GM12878 (cell line): ENCODE results near the gene COPS3. TPM values are rescaled to one million over a fixed set of nuclear protein-coding genes. Genes with fewer than 3 reads are reported as not detected.

Experiments used
- ATAC-seq: fragments of 200-7000 bp; cut with Tn5 transposase; 3 replicates; pipeline ENCODE4 v1.9.1; 2020; ENCODE audit warnings: mild to moderate bottlenecking, moderate library complexity
- BruUV-seq: library from RNA; stranded (reverse); fragments of 400-500 nt; replicated peaks from 2 replicates; lab custom pipeline; 2021; lab: Mats Ljungman, UMichigan
- CTCF ChIA-PET: fragments of 300-600 bp; sonication (Branson Sonifier 250); formaldehyde crosslinking; extraction: SDS; loops from one replicate; lab custom pipeline; 2021; ENCODE audit warnings: inconsistent platforms; lab: Yijun Ruan, JAX
- POLR2A ChIA-PET: fragments of 350-600 bp; formaldehyde crosslinking; extraction: SDS; loops from one replicate; lab custom pipeline; 2021; ENCODE audit warnings: inconsistent platforms; lab: Charles Lee
- RAD21 ChIA-PET: fragments of 300-600 bp; sonication (Branson Sonifier 250); formaldehyde crosslinking; loops from one replicate; lab custom pipeline; 2023; ENCODE audit warnings: antibody characterized with exemption; ENCODE audit not compliant: unreplicated experiment; lab: Charles Lee
- SMC1A ChIA-PET: fragments of 300-600 bp; sonication (Branson Sonifier 250); formaldehyde crosslinking; loops from one replicate; lab custom pipeline; 2023; ENCODE audit not compliant: unreplicated experiment, uncharacterized antibody; lab: Charles Lee
- DNase-seq: peaks from one replicate; pipeline ENCODE4 v3.0.0-alpha.2; 2011; ENCODE audit warnings: low read depth, low spot score
- FAIRE-seq: peaks from 3 replicates; lab custom pipeline; 2011; peaks lifted over from hg19 to GRCh38; lab: Jason Lieb, UNC
- H2AFZ ChIP-seq: 2 replicates; pipeline ENCODE4 v1.6.0; 2011; ENCODE audit warnings: low read depth, low read length, control low read depth; ENCODE audit not compliant: control insufficient read depth
- H3K27ac ChIP-seq: 2 replicates; pipeline ENCODE4 v1.5.1; 2011; ENCODE audit warnings: control low read depth; ENCODE audit not compliant: control insufficient read depth, insufficient read depth
- H3K27me3 ChIP-seq, 2 experiments: replicated peaks in 1 of 2; 2 replicates each; pipeline versions ENCODE4 v1.6.0 to v1.6.1; 2011; ENCODE audit warnings: low read length in 1 of 2; ENCODE audit not compliant: control insufficient read depth in 2 of 2, insufficient read depth in 2 of 2
- H3K36me3 ChIP-seq, 2 experiments: 2 replicates each; pipeline ENCODE4 v1.5.1; 2011; ENCODE audit warnings: low read length in 1 of 2; ENCODE audit not compliant: control insufficient read depth in 2 of 2, insufficient read depth in 2 of 2
- H3K4me1 ChIP-seq: 2 replicates; pipeline ENCODE4 v1.6.1; 2011; ENCODE audit warnings: mild to moderate bottlenecking, low read length, moderate library complexity, mixed read lengths; ENCODE audit not compliant: control insufficient read depth, insufficient read depth
- H3K4me2 ChIP-seq: 2 replicates; pipeline ENCODE4 v1.6.0; 2011; ENCODE audit warnings: control low read depth; ENCODE audit not compliant: control insufficient read depth, insufficient read depth
- H3K4me3 ChIP-seq: fragments of 200-600 bp; sonication (generic); 2 replicates; pipeline ENCODE4 v1.5.1; 2016
- H3K79me2 ChIP-seq: 2 replicates; pipeline ENCODE4 v1.6.0; 2011; ENCODE audit warnings: low read length; ENCODE audit not compliant: control insufficient read depth, insufficient read depth
- H3K9ac ChIP-seq: 2 replicates; pipeline ENCODE4 v1.8.0; 2011; ENCODE audit warnings: low read length, control low read depth, mixed read lengths; ENCODE audit not compliant: control insufficient read depth, insufficient read depth
- H3K9me3 ChIP-seq: replicated peaks from 3 replicates; pipeline ENCODE4 v1.5.1; 2011; ENCODE audit warnings: mild to moderate bottlenecking, low read length; ENCODE audit not compliant: control insufficient read depth, insufficient read depth
- H4K20me1 ChIP-seq: 2 replicates; pipeline ENCODE4 v1.6.0; 2011; ENCODE audit not compliant: control insufficient read depth, insufficient read depth
- CEBPB ChIP-seq, 2 experiments: fragments of 150-350 bp in 1 of 2; IDR thresholded peaks; 2 replicates each; pipeline ENCODE4 v1.6.1; 2012 to 2014; ENCODE audit warnings: low read depth in 2 of 2, low read length in 2 of 2, borderline replicate concordance in 1 of 2, inconsistent platforms in 1 of 2
- MEF2A ChIP-seq: IDR thresholded peaks from 2 replicates; pipeline ENCODE4 v1.6.1; 2011; ENCODE audit warnings: low read depth, mild to moderate bottlenecking, low read length, moderate library complexity; ENCODE audit not compliant: insufficient read depth
- MYB ChIP-seq: fragments of 150-350 bp; IDR thresholded peaks from 2 replicates; pipeline ENCODE4 v1.6.1; 2014; ENCODE audit warnings: mild to moderate bottlenecking, low read depth, low read length, borderline replicate concordance
- NFYB ChIP-seq: IDR thresholded peaks from 2 replicates; pipeline ENCODE4 v1.6.1; 2011; ENCODE audit warnings: low read depth, mild to moderate bottlenecking, low read length, improper control_type of control experiment, moderate library complexity; ENCODE audit not compliant: insufficient read depth
- RBBP5 ChIP-seq: fragments of 200-600 bp; sonication (generic); conservative IDR thresholded peaks from 2 replicates; pipeline ENCODE4 v1.6.1; 2016
- SP1 ChIP-seq: IDR thresholded peaks from one replicate; pipeline ENCODE4 v1.6.1; 2011; ENCODE audit warnings: low read depth, low read length
- TCF7 ChIP-seq: IDR thresholded peaks from 2 replicates; pipeline ENCODE4 v1.6.1; 2014; ENCODE audit warnings: antibody characterized with exemption, borderline replicate concordance
- ZNF274 ChIP-seq: IDR thresholded peaks from one replicate; pipeline ENCODE4 v1.8.0; 2011; ENCODE audit not compliant: insufficient read length, insufficient read depth
- WGBS: methylation state at CpG from one replicate; pipeline ENCODE4 v1.1.6; 2016; ENCODE audit warnings: low lambda C conversion rate; ENCODE audit not compliant: insufficient replicate concordance, insufficient coverage; ENCODE audit errors: missing lambda C conversion rate; 5-methylcytosine and 5-hydroxymethylcytosine counted together
- in situ Hi-C: fragments of 300-500 bp; cut with MboI; formaldehyde crosslinking; loops from 9 replicates; pipeline ENCODE4 v1.14.3; 2018; ENCODE audit warnings: mixed read lengths
- intact Hi-C: fragments of 100-400 bp; cut with micrococcal nuclease; formaldehyde crosslinking; loops from one replicate; pipeline ENCODE4 v1.14.2; 2022; ENCODE audit not compliant: unreplicated experiment
- polyA plus RNA-seq, 11 experiments: library from polyadenylated mRNA; depleted of rRNA in 4 of 11; unstranded in 6 of 11; stranded (reverse) in 5 of 11; fragments of >200 nt; fragmentation: Nextera tagmentation in 4 of 11; fragmentation: Illumina TruSeq in 1 of 11; extraction: Ambion mirVana in 4 of 11; extraction: Trizol in 1 of 11; gene quantifications; 1 replicate in 1 of 11; 2 replicates in 10 of 11; pipeline versions ENCODE4 v1.2.1 to v1.2.3, GENCODE V29; 2011 to 2016; ENCODE audit warnings: inconsistent platforms in 2 of 11, missing spikeins in 2 of 11, low read depth in 1 of 11
- total RNA-seq, 4 experiments: library from RNA; depleted of rRNA in 3 of 4; stranded (reverse); fragments of >200 nt in 3 of 4; fragmentation: Illumina TruSeq in 1 of 4; extraction: Trizol in 1 of 4; gene quantifications; 2 replicates each; pipeline versions ENCODE4 v1.2.1 to v1.2.3, GENCODE V29; 2013 to 2021
- TF ChIP-seq, protein P1 (sequence below): fragments of 450-650 bp; IDR thresholded peaks from 2 replicates; pipeline ENCODE4 v1.6.1; 2017; ENCODE audit warnings: low read depth, mild to moderate bottlenecking, moderate library complexity
- TF ChIP-seq, protein P2 (sequence below): IDR thresholded peaks from 2 replicates; pipeline ENCODE4 v1.6.1; 2012; ENCODE audit warnings: low read depth, low read length, improper control_type of control experiment
- TF ChIP-seq, protein P3 (sequence below): fragments of 450-650 bp; IDR thresholded peaks from 2 replicates; pipeline ENCODE4 v1.6.1; 2016; ENCODE audit warnings: mild to moderate bottlenecking
- TF ChIP-seq, protein P4 (sequence below): IDR thresholded peaks from 2 replicates; pipeline ENCODE4 v1.6.1; 2012; ENCODE audit warnings: improper control_type of control experiment, low read depth, low read length; ENCODE audit not compliant: insufficient replicate concordance
- TF ChIP-seq, protein P5 (sequence below): fragments of 450-650 bp; IDR thresholded peaks from 2 replicates; pipeline ENCODE4 v1.6.1; 2017; ENCODE audit warnings: borderline replicate concordance

The COPS3 gene
- total and polyA plus RNA-seq, 10 of the 15 experiments (the other 5 are each of a cell fraction or from before 2014, with no cell fraction given): 99.7 to 187 (median 133) TPM

DNA sequence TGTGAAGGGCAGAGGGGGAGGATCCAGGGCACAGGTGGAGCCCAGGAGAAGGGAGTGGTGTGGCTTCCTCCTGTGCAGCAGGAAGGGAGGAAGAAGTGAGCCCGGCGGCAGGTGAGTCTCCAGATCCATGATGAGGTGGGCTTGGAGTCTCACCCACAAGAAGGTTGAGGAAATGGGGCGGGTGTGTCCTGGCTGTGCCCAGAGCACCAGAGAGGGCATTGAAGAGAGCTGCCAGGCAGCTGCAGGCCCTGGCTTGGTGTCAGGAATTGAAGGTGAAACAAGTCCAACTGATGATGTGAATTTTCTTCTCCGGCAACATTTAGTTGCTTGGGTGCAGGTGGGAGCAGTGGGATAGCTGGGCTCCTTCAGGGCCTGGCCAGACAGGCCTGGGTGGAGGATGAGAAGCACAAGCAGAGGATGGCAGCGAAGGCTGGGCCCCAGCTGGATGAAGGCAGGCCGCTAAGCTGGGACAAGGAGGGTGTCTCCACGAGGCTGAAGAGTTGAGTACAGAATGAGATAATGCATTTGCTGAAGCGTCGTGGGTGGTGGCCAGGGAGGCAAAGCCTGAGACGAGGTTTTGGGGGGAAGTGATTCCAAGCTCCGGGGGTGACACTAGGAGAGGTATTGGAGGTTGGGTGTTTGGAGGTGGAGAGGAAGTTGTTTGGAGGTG lies 40.4 kb upstream of the COPS3 start:
- Histone ChIP-seq H2AFZ (no peak overlapping the region), H3K4me2 (no peak overlapping the region), H3K4me3 (no peak overlapping the region), H3K9ac (no peak overlapping the region), H3K36me3 (no peaks in the 10 kb centered on the region), H3K4me1 (no peaks in the 10 kb centered on the region), H3K9me3 (no peaks in the 10 kb centered on the region), H4K20me1 (no peaks in the 10 kb centered on the region), H3K27me3 (no peaks in the 10 kb centered on the region), H3K27ac (no peak overlapping the region), H3K79me2 (no peaks in the 10 kb centered on the region)
- 68% methylated on average over 11 of the region's 11 CpGs for WGBS
- in situ Hi-C loops (no loop called here), intact Hi-C loops (no loop called here)
- no peak for TF ChIP-seq CEBPB (IDR thresholded peaks at IDR 0.05; ENCODE audit: borderline replicate concordance in 1 of 2, low read depth in 2 of 2, low read length in 2 of 2)
- no peak for TF ChIP-seq NFYB
- no peak for TF ChIP-seq MYB
- no peak for TF ChIP-seq RBBP5
- TF ChIP-seq SP1: no peak
- TF ChIP-seq TCF7: no peak
- TF ChIP-seq, protein P1, sequence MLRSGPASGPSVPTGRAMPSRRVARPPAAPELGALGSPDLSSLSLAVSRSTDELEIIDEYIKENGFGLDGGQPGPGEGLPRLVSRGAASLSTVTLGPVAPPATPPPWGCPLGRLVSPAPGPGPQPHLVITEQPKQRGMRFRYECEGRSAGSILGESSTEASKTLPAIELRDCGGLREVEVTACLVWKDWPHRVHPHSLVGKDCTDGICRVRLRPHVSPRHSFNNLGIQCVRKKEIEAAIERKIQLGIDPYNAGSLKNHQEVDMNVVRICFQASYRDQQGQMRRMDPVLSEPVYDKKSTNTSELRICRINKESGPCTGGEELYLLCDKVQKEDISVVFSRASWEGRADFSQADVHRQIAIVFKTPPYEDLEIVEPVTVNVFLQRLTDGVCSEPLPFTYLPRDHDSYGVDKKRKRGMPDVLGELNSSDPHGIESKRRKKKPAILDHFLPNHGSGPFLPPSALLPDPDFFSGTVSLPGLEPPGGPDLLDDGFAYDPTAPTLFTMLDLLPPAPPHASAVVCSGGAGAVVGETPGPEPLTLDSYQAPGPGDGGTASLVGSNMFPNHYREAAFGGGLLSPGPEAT: no peak
- TF ChIP-seq, protein P2, sequence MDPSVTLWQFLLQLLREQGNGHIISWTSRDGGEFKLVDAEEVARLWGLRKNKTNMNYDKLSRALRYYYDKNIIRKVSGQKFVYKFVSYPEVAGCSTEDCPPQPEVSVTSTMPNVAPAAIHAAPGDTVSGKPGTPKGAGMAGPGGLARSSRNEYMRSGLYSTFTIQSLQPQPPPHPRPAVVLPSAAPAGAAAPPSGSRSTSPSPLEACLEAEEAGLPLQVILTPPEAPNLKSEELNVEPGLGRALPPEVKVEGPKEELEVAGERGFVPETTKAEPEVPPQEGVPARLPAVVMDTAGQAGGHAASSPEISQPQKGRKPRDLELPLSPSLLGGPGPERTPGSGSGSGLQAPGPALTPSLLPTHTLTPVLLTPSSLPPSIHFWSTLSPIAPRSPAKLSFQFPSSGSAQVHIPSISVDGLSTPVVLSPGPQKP: no peak
- TF ChIP-seq, protein P3, sequence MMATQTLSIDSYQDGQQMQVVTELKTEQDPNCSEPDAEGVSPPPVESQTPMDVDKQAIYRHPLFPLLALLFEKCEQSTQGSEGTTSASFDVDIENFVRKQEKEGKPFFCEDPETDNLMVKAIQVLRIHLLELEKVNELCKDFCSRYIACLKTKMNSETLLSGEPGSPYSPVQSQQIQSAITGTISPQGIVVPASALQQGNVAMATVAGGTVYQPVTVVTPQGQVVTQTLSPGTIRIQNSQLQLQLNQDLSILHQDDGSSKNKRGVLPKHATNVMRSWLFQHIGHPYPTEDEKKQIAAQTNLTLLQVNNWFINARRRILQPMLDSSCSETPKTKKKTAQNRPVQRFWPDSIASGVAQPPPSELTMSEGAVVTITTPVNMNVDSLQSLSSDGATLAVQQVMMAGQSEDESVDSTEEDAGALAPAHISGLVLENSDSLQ: no peak
- TF ChIP-seq, protein P4, sequence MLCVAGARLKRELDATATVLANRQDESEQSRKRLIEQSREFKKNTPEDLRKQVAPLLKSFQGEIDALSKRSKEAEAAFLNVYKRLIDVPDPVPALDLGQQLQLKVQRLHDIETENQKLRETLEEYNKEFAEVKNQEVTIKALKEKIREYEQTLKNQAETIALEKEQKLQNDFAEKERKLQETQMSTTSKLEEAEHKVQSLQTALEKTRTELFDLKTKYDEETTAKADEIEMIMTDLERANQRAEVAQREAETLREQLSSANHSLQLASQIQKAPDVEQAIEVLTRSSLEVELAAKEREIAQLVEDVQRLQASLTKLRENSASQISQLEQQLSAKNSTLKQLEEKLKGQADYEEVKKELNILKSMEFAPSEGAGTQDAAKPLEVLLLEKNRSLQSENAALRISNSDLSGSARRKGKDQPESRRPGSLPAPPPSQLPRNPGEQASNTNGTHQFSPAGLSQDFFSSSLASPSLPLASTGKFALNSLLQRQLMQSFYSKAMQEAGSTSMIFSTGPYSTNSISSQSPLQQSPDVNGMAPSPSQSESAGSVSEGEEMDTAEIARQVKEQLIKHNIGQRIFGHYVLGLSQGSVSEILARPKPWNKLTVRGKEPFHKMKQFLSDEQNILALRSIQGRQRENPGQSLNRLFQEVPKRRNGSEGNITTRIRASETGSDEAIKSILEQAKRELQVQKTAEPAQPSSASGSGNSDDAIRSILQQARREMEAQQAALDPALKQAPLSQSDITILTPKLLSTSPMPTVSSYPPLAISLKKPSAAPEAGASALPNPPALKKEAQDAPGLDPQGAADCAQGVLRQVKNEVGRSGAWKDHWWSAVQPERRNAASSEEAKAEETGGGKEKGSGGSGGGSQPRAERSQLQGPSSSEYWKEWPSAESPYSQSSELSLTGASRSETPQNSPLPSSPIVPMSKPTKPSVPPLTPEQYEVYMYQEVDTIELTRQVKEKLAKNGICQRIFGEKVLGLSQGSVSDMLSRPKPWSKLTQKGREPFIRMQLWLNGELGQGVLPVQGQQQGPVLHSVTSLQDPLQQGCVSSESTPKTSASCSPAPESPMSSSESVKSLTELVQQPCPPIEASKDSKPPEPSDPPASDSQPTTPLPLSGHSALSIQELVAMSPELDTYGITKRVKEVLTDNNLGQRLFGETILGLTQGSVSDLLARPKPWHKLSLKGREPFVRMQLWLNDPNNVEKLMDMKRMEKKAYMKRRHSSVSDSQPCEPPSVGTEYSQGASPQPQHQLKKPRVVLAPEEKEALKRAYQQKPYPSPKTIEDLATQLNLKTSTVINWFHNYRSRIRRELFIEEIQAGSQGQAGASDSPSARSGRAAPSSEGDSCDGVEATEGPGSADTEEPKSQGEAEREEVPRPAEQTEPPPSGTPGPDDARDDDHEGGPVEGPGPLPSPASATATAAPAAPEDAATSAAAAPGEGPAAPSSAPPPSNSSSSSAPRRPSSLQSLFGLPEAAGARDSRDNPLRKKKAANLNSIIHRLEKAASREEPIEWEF: no peak
- TF ChIP-seq, protein P5, sequence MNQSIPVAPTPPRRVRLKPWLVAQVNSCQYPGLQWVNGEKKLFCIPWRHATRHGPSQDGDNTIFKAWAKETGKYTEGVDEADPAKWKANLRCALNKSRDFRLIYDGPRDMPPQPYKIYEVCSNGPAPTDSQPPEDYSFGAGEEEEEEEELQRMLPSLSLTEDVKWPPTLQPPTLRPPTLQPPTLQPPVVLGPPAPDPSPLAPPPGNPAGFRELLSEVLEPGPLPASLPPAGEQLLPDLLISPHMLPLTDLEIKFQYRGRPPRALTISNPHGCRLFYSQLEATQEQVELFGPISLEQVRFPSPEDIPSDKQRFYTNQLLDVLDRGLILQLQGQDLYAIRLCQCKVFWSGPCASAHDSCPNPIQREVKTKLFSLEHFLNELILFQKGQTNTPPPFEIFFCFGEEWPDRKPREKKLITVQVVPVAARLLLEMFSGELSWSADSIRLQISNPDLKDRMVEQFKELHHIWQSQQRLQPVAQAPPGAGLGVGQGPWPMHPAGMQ: no peak
- TF ChIP-seq MEF2A: no peak
- no peak for TF ChIP-seq ZNF274
- ChIA-PET POLR2A (no interaction called here), RAD21 (no interaction called here), SMC1A (no interaction called here), CTCF (interaction anchor here (0.7 kb wide), 1 partner anchor 347 kb away, joined by 4 read pairs; no protein-coding TSS in a partner anchor)
- no TSS peak for BruUV-seq
- ATAC-seq (no peak), DNase-seq (no peak), FAIRE-seq (no peak)
